CD4-positive, alpha-beta T cell treated with Interleukin-15 for 4 hours (primary cell): Measurements from ENCODE around the gene PTPN9.
A peak's percentile ranks its signal among the peaks of the same experiment; 100 is the strongest.
"Not testable (repeated sequence)": the region's sequence is repeated elsewhere in the genome, so short reads cannot be mapped to it uniquely, and the experiment has no call there.

Source experiments
- DNase-seq: peaks from one replicate; pipeline ENCODE4 v3.0.0-alpha.2; 2020; ENCODE audit warnings: low spot score

The PTPN9 gene

DNA sequence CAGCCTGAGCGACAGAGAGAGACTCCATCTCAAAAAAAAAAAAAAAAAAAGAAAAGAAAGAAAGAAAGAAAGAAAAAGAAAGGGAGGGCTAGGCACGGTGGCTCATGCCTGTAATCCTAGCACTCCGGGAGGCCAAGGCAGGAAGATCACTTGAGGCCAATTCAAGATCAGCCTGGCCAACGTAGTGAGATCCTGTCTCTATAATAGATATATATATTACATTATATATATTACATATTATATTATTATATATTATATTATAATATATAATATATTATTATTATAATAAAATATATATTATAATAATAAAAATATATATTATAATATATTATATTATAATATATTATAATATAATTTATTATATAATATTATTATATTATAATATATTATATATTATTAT, 48.9 kb downstream of the PTPN9 start:
- DNase-seq: no peak

DNA sequence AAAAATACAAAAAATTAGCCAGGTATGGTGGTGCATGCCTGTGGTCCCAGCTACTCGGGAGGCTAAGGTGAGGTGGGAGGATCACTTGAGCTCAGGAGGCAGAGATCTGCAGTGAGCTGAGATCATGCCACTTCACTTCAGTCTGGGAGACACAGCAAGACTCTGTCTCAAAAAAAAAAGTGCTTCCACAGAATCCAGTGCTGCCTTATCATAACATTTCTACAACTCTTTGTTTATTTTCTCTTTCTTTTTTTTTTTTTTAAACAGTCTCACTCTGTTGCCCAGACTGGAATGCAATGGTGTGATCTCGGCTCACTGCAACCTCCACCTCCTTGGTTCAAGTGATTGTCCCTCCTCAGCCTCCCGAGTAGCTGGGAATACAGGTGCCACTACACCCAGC, 53.4 kb downstream of the PTPN9 start:
- DNase-seq: not testable (repeated sequence)

DNA sequence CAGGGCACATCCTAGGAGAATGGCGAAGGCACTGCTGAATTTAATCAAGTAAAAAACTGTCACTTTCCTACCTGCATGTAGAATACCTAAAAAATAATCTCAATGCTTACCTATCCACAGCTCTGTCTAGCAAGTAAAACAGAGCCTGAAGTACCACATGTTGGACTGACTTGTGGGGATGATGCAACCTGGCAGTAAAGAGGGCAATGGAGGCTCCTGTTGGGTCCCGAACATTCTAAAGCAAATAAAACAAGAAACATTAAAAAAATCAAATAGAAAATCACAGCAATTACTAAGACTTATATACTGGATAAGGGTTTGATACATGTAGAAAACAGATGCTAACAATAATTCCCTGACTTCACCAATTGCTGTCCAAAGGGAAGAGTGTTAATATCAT, 56.1 kb downstream of the PTPN9 start:
- DNase-seq: no peak

GRCh38 chr15:75517233-75517632, 61.9 kb downstream of the PTPN9 start:
- DNase-seq: no peak

DNA sequence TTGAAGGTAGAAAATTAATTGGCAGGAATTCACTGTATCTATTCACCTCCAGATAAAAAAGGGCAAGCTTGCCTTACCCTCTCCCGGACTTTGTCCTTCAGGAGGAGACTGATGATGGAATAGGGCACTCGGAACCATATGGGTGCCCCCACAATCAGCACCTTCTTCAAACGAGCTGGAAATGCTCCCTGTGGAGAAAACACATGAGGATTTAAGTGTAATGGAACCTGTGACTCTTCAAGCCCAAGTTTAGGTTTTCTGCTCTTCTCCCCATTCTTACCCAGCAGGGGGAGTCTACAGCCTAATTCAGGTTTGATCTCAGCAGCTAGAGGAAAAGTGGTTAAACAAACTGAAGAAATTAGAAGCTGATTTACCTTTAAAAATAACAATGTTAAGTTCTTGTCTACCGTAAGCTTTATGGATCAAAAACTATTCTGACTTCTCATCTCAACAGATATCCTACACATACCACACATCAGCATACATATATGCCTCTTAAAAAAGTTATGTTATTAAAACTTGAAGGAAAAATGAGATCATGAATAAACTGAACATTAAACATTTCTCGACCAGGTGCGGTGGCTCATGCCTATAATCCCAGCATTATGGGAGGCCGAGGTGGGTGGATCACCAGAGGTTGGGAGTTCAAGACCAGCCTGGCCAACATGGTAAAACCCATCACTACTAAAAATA, 70.1 kb downstream of the PTPN9 start:
- peak; percentile 52 for DNase-seq

DNA sequence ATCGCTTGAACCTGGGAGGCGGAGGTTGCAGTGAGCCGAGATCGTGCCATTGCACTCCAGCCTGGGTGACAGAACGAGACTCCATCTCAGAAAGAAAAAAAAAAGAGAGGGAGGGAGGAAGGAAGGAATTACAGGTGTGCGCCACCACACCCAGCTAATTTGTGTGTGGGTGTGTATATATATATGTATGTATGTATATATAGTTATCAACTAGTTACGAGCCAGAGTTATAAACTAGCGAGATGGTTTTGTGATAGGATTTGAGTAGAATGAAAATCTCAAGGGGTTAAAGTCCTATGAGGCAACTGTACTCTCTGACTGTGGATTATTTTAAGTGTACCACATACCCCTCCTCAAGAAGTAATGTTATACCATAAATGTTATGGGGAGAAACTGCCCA, 76.8 kb downstream of the PTPN9 start:
- DNase-seq: no peak

DNA sequence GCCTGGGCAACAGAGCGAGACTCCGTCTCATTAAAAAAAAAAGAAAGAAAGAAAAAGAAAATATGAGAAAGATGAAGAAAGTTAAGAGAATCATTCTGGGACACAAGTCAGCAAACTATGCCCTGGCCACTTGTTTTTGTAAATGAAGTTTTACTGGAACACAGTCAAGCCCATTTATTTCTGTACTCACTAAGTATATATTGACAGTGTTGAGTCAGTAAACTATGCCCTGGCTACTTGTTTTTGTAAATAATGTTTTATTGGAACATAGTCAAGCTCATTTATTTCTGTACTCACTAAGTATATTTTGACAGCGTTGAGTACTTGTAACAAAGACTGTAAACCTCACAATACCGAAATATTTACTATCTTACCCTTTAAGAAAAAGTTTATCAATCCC, 85.4 kb downstream of the PTPN9 start:
- DNase-seq: no peak

- no peak for DNase-seq
These were observed 95.2 kb downstream of the PTPN9 start for GRCh38 chr15:75483961-75484360.

GRCh38 chr15:75483556-75483955, 95.6 kb downstream of the PTPN9 start:
- DNase-seq: not testable (repeated sequence)

- DNase-seq: no peak
These were observed 96.0 kb downstream of the PTPN9 start for GRCh38 chr15:75483106-75483505.

- DNase-seq: not testable (repeated sequence)
These were observed 98.7 kb downstream of the PTPN9 start for GRCh38 chr15:75480463-75480862.

DNA sequence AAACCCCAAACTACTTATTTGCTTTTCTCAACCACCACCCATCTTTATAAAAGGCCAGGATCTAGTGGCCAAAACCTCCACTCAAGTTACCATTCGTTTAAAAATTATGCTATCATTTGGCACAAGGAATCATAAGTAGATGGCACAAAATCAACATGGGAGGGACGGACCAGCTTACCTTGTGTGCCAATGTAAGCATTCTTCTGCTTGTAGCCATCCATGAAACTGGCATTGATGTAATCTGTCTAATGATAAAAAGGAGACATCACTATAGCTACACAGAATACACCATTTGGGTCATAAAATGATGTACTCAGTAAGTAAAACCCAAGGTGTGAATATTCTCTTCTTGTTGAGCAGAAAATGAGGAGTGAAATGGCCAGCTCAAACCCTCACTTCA, 99.4 kb downstream of the PTPN9 start:
- no peak for DNase-seq

GRCh38 chr15:75477094-75477493, 102.0 kb downstream of the PTPN9 start:
- not testable (repeated sequence) for DNase-seq

DNA sequence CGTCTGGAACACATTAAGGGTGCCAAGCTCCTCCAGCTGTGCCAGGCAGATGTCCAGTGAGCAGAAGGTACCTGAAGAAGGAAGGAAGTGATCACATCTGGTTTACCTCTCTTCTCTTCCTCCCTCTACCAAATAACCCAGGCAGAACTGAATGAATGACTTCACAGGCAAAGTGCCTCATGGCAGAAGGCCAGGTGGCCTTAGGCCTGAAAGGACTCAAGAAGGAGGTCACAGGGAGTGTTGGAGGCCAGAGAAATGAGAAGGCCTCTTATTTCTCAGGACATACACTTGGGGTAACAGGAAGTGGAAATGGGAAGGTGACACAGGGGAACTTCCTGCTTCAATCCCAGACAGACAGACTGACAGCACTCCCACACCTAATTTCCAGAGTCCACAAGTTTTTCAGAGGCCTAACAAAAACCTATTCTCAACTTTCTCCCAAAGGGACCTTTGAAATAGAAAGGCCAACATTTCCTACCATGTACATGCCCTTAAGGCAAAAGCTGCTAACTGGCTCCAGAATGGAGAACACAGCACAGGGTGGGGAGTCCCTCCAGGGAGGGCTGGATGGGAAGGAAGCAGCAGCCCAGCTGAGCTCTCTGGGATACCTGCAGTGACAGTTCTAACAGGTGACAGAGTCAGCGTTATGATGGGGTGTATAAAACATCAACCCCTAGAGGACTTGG, 110.1 kb downstream of the PTPN9 start:
- no peak for DNase-seq

GRCh38 chr15:75460646-75461045, 118.5 kb downstream of the PTPN9 start:
- DNase-seq: no peak

GRCh38 chr15:75459581-75459980, 119.5 kb downstream of the PTPN9 start:
- DNase-seq: no peak

DNA sequence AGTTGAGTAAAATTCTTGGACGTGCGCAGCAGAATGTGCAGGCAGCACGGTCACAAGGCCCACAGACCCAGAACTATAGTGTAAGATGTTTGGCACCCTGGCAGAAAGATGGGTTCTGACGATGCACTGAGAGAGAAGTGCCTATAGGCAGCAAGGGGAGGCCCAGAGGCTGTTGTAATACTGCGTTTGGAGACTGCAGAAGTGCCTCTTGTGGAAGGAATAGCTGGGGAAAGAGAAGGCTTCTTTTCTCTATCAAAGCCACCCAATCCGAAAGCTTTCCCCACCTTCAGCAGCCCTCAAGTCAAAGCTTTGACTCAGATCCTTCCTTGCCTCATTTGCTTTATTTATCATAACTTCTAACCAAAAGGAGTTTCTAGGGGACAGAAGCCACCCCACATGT, 122.4 kb downstream of the PTPN9 start:
- DNase-seq: no peak

GRCh38 chr15:75455982-75456531, 123.1 kb downstream of the PTPN9 start:
- DNase-seq: peak; percentile 43

- DNase-seq: peak; percentile 80
These were observed 123.6 kb downstream of the PTPN9 start for GRCh38 chr15:75455424-75455981.

DNA sequence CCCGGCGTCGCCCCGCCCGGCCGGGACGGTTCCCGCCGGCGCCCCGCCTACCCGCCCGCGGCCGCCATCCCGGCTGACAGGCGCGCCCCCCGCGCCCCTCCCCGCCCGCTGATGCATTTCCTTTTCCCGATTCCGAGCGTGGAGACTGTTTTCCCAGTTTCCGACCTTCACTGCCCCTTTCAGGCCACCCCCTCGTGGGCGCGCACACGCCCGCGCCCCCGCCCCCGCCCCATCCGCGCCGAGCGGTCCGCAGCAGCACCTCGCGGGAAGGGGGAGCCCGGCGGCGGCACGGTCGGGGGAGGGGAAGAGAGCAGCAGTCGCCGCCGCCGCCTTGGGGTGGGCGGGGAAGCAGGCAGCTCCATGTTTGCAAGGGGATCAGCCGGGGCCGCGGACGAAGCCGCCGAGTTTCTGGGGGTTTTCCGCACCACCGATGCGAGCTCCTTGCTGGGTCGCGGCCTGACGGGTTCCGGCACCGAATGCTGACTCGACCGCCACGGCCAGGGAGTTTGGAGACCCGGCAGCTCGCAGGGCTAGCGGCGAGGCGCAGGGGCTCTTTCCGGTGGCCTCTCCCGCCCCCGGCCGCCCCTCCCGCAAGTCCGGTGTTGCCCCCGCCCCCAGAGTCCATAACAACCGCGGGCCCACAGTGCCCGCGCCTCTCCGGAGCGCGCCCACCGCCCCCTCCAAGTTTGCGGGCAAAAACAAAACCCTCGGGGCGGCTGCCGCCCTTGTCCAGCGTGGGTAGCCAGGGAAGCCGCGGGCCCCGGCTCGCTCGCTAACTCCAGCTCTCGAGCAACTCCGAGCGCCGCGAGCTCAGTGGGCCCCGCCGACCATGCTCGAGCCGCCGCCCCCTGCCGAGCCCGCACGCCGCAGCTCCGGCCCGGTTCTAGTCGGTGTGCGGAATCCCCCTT, 124.4 kb downstream of the PTPN9 start:
- DNase-seq: peak; percentile 73

GRCh38 chr15:75453703-75454470, 125.2 kb downstream of the PTPN9 start:
- DNase-seq: peak; percentile 98
